Activated T-cell treated with anti-CD3 and anti-CD28 coated beads, Interleukin-2, amount 50 U/mL, for 48 hours (primary cell): Measurements from ENCODE around the gene GPR137C.

Experiments
- DNase-seq, 2 experiments: peaks; one replicate each; pipeline ENCODE4 v3.0.0-alpha.2; 2020

GPR137C gene, protein sequence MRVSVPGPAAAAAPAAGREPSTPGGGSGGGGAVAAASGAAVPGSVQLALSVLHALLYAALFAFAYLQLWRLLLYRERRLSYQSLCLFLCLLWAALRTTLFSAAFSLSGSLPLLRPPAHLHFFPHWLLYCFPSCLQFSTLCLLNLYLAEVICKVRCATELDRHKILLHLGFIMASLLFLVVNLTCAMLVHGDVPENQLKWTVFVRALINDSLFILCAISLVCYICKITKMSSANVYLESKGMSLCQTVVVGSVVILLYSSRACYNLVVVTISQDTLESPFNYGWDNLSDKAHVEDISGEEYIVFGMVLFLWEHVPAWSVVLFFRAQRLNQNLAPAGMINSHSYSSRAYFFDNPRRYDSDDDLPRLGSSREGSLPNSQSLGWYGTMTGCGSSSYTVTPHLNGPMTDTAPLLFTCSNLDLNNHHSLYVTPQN

DNA sequence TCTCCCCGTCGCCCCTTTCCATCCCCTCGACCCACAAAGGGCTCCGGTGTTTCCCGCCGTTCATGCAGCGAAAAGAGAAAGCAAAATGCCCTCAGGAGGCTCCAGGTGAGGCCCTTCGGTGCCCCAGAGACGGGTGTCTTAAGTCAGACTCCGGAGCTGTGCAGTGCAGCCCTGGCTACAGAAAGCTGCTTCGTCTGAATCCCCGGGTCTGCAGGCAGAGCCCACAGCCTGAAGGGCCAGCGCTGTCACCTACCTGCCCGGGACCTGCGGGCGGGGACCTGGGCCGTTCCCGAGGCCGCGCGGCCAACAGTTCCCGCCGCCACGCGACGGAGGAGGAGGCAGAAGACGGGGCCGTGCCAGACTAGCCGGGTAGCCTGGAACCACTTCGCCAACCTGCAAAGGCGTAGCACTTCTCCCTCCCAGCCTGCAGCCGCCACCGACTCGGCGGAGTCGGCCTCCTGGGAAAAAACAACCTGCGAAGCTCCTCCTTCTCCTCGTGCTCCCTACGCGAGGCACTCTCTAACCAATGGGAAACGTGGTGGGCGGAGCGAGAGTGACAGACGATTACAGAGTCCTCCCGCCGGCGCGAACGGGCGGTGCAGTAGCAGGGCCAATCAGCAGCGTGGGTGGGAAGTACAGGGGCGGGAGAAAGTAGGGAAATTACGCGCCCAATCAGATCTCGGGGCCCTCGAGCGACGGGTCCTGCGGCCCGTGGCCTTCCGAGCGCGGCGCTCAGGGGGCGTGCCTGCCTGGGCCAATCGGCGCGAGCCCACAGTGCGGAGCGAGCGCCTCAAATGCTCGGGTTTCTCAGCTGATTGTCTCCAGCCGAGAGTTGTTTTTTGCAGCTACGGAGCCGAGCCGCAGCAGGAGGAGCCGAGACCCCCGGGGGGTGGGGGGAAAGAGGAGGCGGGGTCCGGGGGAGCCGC, at the start of gene GPR137C, which contains the start of gene TXNDC16:
Gene GPR137C, plus strand, starts transcription at position 774 of the 926 bp plus-strand sequence. CDS start 312 bp downstream, outside the sequence.
Gene TXNDC16, minus strand, starts transcription at position 443 of the 926 bp plus-strand sequence. CDS start 8,948 bp downstream, outside the sequence.
- DNase-seq, result peak; percentile 99

DNA sequence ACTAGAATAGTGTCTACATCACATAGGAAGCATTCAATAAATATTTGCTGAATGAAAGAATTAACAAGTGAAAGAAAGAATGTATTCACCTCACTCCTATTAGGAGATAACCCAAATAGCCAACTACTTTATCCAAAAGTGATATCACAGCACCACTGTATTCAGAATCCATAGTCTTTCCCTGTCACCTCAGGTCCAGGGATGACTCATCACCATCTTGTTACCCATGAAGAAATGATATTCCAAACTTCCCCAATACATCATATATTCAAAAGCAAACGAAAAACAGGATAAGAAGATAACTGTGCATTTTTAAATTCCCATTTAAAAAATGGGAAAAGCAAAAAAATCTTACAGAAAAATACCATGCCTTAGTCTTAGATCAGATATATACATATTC, 39.4 kb upstream of the GPR137C start:
- DNase-seq, result no peak

DNA sequence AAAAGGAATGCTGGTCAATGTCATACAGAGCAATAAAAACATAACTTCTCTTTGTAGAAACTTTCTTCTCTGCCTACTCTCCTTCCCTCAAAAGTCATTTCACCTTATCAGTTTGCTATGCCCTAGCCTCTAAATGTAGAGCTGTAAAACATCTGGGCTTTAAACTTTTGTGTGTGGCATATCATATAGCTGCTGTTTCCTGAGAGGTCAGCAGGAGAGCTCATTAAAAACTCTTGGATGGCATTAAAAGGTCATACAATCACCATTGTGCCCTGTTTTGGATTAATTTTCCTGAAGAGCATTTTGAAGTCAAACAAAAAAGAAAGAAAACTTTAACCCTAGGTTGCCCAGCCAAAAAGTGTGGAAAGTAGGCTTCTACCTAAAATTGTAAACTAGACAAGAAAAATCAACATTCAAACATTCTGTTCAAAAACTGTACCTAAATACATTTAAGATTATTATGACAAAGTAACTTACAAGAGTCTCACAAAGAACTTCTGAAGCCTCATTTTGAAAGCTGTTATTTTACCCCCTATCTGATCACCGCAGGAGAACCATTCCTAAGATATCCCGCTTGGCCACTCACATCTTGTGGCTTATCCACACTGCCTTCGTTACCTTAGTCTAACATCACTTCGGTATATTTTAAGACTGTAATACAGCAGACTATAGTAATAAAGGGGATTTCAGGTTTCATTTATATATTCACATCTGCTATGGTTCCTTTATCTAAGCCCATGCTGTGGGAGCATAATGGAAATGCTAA, 38.4 kb upstream of the GPR137C start:
- no peak for DNase-seq

DNA sequence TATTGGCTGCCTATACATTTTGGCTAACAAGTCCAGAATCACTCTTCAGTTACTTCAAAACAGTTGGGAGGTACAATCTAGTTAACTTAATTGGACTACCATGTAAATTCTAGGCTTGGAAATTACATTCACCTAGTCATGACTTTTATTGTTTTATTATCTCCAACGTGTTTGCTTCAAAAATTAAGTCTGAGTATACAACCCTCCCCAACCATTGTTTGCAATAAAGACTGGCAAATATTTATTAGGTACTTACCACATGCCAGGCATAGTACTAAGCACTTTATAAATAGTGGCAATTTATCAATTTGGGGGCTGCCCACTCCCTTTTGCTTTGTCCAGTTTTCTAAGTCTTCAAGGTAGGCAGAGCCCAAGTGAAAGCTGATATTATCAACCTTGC, 30.6 kb upstream of the GPR137C start:
- DNase-seq, result no peak

DNA sequence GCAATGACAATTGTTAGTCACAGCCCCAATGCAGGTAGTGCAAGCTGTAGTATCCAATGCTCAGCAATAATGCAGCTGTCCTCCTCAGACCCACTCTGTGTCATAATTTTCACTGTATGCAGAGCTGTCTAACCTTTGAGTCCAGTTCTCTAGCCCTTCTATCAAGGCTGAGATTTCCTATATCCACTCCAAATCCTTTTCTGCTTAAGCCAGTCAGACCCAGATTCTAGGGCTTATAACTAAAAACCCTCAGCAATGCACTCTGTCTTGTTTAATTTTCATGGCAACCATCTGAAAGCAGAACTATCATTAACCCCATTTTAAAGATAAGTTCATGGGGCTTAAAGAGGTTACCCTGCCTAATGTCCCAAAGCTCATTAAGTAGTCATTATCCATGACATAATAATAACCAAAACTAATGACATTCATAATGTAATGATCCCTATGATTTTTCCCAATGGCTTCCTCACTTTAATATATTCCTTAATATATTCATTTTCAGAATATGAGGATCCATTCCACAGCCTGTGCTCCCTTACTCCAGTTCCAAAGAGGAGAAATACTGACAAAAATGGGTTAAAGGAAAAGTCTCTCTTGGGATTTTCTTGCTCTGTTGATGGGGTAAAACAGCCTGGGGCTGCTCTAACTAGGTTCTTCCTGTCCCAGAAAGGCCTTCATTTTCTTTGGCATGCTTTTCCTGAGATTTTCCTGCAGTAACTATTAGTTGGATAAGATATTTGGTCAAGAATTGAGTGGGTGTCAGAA, 29.9 kb upstream of the GPR137C start:
- no peak for DNase-seq

DNA sequence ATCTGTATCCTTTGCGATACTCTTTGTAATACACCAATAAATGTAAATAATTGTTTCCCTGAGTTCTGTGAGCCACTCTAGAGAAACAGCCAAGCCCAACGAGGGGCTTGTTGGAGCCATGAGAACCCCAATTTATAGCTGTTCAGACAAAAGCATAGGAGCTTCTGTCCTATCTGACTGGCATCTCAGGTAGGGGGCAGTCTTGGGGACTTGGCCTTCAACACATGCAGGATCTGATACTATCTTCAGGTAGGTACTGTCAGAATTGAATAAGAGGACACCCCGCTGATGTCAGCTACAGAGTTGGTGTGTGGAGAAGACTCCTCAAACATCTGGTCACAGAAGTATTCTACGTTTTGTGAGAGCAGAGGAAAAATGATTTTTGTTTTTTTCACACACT, 25.6 kb upstream of the GPR137C start:
- DNase-seq, result no peak

DNA sequence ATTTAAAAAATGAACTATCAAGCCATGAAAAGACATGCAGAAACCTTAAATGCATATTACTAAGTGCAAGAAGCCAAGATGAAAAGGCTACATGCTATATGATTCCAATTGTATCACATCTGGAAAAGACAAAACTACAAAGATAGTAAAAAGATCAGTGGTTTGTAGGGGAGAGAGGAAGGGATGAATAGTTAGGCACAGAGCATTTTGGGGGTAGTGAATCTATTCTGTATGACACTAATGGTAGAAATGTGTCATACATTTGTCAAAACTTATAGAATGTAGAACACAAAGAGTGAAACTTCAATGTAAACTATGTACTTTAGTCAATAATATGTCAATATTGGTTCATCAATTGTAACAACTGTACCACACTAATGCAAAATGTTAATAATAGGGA, 21.2 kb upstream of the GPR137C start:
- DNase-seq, result no peak

DNA sequence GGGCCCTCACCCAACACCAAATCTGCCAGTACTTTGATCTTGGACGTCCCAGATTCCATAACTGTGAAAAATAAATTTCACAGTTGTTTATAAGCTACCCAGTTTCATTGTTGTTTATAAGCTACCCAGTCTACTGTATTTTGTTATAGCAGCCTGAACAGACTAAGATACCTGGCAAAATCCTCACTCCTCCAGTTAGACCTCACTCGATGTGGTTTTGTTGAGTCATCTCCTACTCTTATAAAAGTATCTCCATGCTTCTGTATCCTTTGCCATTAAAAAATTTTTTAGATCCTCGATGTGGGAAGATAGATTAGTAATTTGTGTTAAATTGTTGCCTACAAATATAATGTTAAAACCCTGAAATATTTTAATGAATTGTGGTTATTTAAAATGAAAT, 16.4 kb upstream of the GPR137C start:
- no peak for DNase-seq

DNA sequence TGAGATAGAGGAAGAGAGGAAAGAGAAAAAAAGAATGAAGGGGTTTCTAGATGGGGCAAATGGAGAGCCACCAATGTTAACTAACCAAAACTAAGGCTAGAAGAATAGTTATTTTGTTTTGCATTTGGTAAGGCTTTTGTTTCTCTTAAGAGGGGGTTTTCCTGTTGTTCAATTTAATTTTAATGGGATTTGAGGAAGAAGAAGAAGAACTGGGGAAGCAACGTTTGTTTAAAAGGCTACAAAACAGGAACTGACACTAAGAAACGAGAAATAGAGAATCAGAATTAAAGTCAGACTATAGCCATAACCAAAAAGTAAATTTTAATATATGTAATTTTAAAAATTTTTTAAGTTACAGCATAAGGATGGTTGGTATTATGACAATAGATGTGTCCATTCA, 14.0 kb upstream of the GPR137C start:
- DNase-seq, result no peak

DNA sequence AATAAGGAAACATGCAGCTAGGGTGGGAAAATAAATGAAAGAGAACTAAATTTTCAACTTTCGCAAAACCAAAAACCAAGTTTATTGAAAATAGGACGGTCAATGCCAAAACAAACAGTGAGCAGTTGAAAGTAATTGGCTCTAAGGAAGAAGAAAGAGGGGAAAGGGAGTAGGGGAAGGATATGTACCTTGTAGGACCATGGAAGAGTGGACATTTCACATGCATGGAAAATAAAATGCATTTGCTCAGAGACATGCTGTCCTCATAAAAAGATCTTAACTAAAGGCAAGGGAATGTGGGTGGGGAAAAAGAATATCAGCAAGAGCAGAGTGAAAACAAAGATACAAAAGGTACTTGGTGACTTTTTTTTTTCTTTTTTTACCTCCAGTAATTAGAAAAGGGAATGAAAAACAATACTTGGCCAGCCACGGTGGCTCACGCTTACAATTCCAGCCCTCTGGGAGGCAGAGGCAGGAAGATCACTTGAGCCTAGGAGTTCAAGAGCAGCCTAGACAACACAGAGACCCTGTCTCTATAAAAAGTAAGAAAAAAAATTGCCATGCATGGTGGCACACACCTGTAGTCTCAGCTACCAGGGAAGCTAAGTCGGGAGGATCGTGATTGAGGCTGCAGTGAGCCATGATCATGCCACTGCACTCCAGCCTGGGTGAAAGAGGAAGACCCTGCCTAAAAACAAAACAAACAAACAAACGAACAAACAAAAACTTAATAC, 6.9 kb upstream of the GPR137C start:
- DNase-seq, result no peak

DNA sequence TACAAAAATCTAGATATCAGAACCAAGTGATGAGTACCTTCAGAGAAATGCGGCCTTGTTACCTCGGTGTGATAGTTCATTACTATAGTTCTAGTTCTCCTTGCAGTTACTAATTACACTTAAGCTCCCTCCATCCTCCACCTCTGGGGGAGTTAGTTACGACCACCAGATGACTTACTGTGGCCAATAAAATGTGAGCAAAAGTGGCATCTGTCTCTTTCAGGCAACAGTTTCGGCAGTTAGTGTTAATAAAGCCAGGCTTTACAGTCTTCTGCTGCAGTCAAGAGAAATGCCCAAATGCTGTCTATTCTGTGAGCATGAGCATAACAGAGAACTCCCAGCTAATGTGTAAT, 6.3 kb upstream of the GPR137C start:
- no peak for DNase-seq

DNA sequence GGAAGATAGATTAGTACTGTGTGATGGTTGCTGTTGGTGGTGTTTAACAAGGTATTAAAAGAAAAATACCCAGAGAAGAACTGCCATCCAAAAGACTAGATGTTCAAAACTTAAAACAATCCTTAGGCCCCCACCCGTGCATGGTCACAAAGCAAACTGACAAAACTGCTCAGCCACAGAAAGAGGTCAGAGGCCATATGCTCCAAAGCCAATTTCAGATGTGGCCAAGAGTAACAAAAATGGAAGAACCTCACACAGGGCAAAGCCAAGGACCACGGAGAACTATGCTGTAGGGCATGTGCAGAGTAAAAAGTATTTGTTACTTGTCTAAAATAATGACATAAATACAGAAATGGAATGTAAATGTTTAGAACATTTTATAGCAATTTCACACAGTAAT, 5.6 kb upstream of the GPR137C start:
- no peak for DNase-seq

DNA sequence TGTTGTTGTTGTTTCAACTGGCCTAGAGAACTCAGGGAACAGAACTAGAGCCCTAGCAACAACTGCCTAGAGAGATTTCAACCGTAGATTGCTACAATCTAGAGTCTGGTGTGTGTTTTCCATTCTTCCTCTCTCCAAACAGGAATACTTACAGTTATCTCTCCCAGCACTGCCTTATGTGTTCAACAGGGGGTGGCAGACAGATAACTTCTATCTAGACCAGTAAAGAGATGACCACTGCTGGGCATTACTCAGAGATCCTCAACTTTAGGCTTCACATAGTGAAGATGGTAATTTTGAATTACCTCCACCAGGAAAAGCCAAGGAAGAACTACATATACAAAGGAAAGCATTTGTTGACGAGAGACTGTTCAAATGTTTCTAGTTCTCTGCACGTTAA, 5.1 kb upstream of the GPR137C start:
- DNase-seq, result no peak

DNA sequence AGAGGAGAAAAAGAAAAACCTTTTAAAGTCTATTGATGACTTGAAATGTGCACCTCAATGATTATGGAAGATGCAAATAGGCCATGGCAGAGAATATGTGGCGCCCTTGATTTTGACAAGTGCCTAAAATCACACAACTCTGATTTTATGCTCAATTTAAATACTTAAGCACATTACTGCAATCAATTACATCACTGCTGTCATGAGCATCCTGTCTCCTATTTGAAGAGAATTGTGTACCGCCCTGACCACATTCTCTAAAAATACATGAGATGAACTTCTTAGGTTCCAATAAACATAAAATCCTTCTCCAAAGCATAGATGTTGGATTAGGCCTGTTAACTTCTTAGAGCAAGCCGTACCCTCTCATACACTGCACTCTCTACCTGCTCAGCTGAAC, 2.0 kb upstream of the GPR137C start:
- no peak for DNase-seq

DNA sequence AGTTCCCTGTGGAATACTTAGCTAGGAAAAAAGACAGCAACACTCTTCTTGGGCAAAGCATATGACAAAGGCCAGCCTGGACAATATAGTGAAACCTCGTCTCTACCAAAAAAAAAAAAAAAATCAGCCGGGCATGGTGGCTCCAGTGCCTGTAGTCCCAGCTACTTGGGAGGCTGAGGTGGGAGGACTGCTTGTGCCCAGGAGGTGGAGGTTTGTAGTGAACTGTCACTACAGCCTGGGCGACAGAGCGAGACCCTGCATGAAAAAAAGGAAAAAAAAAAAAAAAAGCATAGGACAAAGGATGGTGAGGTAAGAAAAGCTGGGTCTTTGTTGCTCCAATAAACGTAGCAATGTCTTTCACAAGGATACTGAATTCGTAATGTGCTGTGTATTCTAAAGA, 1.4 kb upstream of the GPR137C start:
- DNase-seq, result no peak

DNA sequence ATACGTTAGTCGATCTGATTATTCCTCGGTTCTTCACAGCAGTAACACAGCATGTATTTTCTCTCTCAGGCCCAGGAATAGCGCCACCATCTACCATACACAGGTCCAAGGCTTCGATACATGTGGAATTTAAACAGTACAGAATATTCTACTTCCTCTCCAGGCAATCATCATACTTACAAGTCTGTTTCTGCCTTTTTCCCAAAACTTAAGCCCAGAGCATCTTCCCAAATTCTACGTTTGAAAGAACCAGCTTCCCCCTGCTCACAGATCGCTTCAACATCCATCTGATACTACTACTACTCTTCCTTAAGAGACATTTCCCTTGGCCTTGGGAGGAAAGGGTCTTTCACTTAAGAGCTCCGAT, 957 bp upstream of the GPR137C start:
- no peak for DNase-seq

DNA sequence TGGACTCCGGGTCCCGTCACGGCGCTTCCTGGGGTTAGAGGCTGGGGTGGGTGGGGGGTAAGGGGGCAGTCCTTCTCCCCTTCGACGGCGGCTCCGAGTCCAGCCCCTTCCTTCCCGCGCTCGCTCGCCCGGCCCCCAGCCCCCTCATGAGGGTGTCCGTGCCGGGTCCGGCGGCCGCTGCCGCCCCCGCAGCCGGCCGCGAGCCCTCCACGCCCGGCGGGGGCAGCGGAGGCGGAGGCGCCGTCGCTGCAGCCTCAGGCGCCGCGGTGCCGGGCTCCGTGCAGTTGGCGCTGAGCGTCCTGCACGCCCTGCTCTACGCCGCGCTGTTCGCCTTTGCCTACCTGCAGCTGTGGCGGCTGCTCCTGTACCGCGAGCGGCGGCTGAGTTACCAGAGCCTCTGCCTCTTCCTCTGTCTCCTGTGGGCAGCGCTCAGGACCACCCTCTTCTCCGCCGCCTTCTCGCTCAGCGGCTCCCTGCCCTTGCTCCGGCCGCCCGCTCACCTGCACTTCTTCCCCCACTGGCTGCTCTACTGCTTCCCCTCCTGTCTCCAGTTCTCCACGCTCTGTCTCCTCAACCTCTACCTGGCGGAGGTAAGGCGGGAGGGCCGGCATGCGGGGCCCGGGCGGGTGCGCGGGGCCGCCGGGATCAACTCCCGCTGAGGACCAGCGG, 500 bp downstream of the GPR137C start:
- DNase-seq, result peak; percentile 41 to 60

DNA sequence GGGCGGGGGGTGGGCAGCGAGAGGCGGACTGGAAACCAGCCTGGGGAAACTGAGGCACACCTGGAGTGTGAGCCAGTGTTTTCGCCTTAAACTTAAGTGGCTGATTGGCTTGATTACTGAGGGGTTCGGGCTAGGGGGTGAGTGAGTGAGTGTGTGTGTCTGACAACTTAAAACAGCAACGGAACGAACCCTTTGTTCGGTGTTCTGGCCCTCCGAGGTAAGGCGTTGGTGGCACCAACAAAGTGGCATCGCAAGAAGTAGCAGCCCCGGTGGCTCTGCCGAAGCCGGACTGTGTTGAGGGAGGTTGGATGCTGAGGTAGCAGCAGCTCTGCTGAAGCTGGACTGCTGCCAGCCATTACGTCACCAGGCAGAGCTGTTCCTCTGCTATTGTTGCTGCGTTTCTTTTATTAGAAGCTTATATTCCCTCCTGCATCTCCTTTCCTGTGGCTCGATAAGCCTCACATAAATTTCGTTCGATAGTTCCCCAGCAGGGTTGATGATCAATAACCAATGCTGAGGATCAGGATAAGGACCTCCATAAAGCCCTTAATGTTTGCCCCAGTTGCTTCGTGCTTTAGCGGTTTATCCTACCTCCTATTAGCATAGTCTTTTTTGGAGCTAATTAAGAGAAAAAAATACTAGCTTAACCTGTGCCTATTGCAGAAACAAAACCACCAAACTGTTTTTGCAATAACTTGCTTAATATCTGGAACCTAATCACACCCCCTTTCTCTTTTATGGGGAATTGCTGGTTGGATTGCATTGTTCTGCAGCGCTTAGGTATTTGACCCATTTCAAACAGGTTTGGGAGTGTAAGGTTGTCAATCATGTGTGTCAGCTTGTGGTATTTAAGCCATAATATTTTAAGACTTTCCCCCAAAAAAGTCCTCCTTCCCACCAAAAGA, 1.3 kb downstream of the GPR137C start:
- DNase-seq, result peak; percentile 76 to 80

DNA sequence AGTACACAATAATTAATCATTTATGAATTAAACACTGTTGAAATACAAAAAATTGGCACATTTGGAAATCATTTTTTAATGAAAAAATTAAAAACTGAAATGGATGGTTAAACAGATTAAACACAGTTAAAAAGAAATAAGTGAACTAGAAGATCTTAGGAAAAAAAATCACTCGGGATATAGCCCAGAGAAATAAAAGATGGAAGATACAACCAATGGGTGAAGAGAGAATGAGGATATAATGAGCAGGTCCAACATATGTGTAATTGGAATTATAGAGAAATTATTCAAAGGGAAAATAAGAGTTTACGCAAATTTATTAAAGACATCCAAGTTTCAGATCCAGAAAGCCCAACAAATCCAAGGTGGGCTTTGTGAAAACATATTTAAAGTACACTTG, 6.1 kb downstream of the GPR137C start:
- DNase-seq, result no peak

DNA sequence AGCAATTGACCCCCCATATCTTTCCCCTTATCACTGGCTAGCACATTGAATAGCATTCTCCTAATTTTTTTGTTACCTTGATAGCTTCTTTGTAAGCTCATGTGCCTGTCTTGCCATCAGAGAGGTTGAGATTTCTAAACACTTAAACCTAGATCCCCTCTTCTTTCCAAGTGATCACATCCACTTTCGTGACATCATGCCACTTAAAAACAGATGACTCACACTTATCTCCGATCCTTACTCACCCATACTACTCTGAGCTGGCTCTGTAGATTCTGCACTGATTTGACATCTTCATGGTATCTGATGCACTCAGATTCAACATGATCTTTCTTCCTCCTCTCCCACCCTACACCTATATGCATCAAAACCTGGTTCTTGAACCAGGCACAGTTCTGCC, 10.5 kb downstream of the GPR137C start:
- no peak for DNase-seq
